Epithelial cell of esophagus (primary cell): Measurements from ENCODE around the gene PLCB1.
"Not testable (repeated sequence)": the region's sequence is repeated elsewhere in the genome, so short reads cannot be mapped to it uniquely, and the experiment has no call there.

Source experiments
- DNase-seq: peaks from one replicate; pipeline ENCODE4 v3.0.0; 2010; ENCODE audit warnings: low read depth
- H3K4me3 ChIP-seq: 2 replicates; pipeline ENCODE4 v1.5.1; 2011; ENCODE audit warnings: mild to moderate bottlenecking, low read length, control low read depth
- TF ChIP-seq, protein P1 (sequence below): IDR thresholded peaks from 2 replicates; pipeline ENCODE4 v1.5.1; 2011; ENCODE audit warnings: low read depth, mild to moderate bottlenecking, low read length, control low read depth, inconsistent platforms; ENCODE audit not compliant: insufficient read depth; ENCODE audit errors: missing control alignments

Gene PLCB1

GRCh38 chr20:8432435-8433148 lies 300.5 kb downstream of the PLCB1 start:
- H3K4me3 ChIP-seq = no peak overlapping the region
- no peak for DNase-seq
- TF ChIP-seq, protein P1, sequence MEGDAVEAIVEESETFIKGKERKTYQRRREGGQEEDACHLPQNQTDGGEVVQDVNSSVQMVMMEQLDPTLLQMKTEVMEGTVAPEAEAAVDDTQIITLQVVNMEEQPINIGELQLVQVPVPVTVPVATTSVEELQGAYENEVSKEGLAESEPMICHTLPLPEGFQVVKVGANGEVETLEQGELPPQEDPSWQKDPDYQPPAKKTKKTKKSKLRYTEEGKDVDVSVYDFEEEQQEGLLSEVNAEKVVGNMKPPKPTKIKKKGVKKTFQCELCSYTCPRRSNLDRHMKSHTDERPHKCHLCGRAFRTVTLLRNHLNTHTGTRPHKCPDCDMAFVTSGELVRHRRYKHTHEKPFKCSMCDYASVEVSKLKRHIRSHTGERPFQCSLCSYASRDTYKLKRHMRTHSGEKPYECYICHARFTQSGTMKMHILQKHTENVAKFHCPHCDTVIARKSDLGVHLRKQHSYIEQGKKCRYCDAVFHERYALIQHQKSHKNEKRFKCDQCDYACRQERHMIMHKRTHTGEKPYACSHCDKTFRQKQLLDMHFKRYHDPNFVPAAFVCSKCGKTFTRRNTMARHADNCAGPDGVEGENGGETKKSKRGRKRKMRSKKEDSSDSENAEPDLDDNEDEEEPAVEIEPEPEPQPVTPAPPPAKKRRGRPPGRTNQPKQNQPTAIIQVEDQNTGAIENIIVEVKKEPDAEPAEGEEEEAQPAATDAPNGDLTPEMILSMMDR = no peak

DNA sequence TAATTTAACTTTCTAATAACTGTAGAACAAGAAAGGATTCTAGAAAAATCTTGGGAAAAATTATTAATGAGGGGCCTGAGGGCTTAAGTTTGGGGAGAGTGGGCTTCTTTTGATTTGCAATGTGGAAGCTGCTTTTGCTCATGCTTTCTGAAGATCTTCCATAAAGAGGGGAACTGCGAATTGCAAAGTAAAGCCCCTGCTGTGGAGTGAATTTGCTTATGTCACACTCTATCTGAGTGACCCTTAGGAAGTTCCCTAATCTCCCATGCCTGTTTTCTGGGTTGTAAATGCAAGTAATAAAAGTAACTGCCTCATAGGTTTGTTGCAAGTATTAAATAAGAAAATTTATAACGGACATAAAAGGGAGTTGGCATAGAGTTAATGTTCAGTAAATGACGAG lies 301.2 kb downstream of the PLCB1 start:
- no peak for DNase-seq
- no peak overlapping the region for H3K4me3 ChIP-seq
- TF ChIP-seq, protein P1 = no peak

- TF ChIP-seq, protein P1 = no peak
- DNase-seq = peak; percentile 2
- no peak overlapping the region for H3K4me3 ChIP-seq
Measured at GRCh38 chr20:8434326-8434876, 302.3 kb downstream of the PLCB1 start.

DNA sequence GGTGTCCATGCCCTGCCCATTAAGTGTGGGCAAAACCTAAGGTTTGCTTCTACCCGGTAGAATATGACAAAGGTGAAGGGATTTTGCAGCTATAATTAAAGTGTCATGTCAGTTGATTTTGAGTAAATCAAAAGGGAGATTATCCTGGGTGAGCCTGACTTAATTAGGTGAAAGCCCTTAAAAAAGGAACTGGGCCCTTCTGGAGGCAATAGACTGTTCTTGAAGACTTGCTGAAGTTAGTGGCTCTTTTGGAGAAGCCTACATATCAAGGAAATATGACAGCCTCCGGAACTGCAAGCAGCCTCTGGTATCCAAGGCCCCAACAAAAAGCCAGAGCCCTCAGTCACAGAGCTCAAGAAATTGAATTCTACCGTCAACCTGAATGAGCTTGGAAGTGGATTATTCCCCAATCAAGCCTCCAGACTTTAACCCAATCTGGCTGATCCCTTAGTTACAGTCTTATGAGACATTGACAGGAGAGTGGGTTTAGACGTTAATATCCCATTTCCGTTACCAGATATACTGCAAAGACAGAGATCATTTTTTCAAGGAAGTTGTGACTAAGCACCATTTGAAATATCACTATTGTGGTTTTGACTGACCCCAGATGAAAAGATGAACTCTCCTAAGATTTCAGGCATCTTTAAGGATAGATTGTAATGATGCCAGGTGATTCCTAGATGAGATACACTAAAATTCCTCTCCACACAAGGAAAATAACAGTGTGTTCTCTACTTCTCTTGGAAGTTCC lies 303.4 kb downstream of the PLCB1 start:
- no peak for DNase-seq
- no peak overlapping the region for H3K4me3 ChIP-seq
- TF ChIP-seq, protein P1 = no peak

GRCh38 chr20:8436938-8437337 lies 304.9 kb downstream of the PLCB1 start:
- DNase-seq, H3K4me3 ChIP-seq: not testable (repeated sequence)

- no peak overlapping the region for H3K4me3 ChIP-seq
- TF ChIP-seq, protein P1 = no peak
- no peak for DNase-seq
Measured at GRCh38 chr20:8438748-8439147, 306.7 kb downstream of the PLCB1 start.

- TF ChIP-seq, protein P1 = no peak
- no peak for DNase-seq
- H3K4me3 ChIP-seq = no peak overlapping the region
Measured at GRCh38 chr20:8443464-8444072, 311.5 kb downstream of the PLCB1 start.
